Measurements from ENCODE around the gene KCNMA1.

GRCh38 chr10:77229704-77230103 is 407.9 kb downstream of the KCNMA1 start:
- TF ChIP-seq POLR2A (IDR thresholded peaks at IDR 0.05) (no peak), CTCF (IDR thresholded peaks at IDR 0.05) (no peak)
